Posterior vena cava (tissue), 2 donors: ENCODE results near the gene NOSTRIN. TPM values are rescaled to one million over a fixed set of nuclear protein-coding genes. Genes with fewer than 3 reads are reported as not detected.

ENCODE experiments used
- DNase-seq: peaks from one replicate; pipeline ENCODE4 v3.0.0-alpha.2; 2020; ENCODE audit warnings: low spot score
- intact Hi-C, 2 donors: fragments of 100-400 bp; cut with DNase I; formaldehyde crosslinking; loops; one replicate each; pipeline versions ENCODE4 v1.14.1 to v1.14.2; 2022 to 2023
- total RNA-seq, 2 donors: library from RNA; stranded (reverse); fragmentation: NEBNext Ultra II Directional; extraction: Animal tissue kit (Norgen Biotek cat#: 25700); gene quantifications; one replicate each; pipeline ENCODE4 v1.2.1, GENCODE V29; 2021
- donor health status: DM: yes; HTN: yes; CAD: no.
- donor health status: DM: yes; HTN: yes; CAD: no.

NOSTRIN gene
- total RNA-seq, 2 donors from 2014 or later: 18.7 to 21.3 TPM

GRCh38 chr2:168907940-168908662 lies 105.7 kb downstream of the NOSTRIN start:
- intact Hi-C loops: no loop called here
- no peak for DNase-seq

- DNase-seq: no peak
- intact Hi-C loops: no loop called here
These were observed 107.9 kb downstream of the NOSTRIN start for GRCh38 chr2:168910330-168910729.

GRCh38 chr2:168912466-168912865 lies 110.0 kb downstream of the NOSTRIN start:
- DNase-seq: no peak
- intact Hi-C loops: no loop called here

- intact Hi-C loops: no loop called here
- DNase-seq: no peak
These were observed 110.5 kb downstream of the NOSTRIN start for GRCh38 chr2:168912901-168913369.

- DNase-seq: no peak
- intact Hi-C loops: no loop called here
These were observed 111.1 kb downstream of the NOSTRIN start for GRCh38 chr2:168913495-168913894.

Other genes with a start within 250 kb of the NOSTRIN start
- gene SPC25, start 87.8 kb downstream of the NOSTRIN start, total RNA-seq: under 1 TPM in 1 of 2 donors, not detected in 1; 0.42 TPM
- gene G6PC2, start 98.7 kb downstream of the NOSTRIN start, total RNA-seq: under 1 TPM in 1 of 2 donors, not detected in 1; 0.14 TPM
- under 1 TPM in 1 of 2 donors, not detected in 1; 0.09 TPM for gene ABCB11, start 228.7 kb downstream of the NOSTRIN start, total RNA-seq